Cortex of kidney (tissue), 1 donor: ENCODE results near the gene LY86.

Experiments used
- DNase-seq: peaks from one replicate; lab custom pipeline; 2025; lab: John Stamatoyannopoulos, UW

LY86 gene

DNA sequence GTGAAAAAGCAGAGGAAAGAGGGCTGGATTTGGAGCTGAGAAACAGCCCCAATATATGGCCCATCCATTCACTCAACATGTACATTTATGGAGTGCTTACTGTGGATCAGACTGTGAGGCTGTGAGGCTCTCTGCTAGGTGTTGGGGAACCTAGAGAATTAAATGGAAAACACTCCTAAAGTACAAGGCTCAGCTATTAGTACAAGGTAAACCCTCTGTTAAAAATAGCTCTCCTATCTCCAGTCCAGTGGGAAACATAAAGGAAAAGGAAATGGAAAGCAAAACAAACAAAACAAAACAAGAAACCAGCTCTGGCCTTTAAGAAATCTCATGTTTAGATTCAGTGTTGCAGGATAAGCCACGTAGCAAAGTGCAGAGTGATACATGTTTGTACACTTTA, 35.0 kb downstream of the LY86 start:
- no peak for DNase-seq

DNA sequence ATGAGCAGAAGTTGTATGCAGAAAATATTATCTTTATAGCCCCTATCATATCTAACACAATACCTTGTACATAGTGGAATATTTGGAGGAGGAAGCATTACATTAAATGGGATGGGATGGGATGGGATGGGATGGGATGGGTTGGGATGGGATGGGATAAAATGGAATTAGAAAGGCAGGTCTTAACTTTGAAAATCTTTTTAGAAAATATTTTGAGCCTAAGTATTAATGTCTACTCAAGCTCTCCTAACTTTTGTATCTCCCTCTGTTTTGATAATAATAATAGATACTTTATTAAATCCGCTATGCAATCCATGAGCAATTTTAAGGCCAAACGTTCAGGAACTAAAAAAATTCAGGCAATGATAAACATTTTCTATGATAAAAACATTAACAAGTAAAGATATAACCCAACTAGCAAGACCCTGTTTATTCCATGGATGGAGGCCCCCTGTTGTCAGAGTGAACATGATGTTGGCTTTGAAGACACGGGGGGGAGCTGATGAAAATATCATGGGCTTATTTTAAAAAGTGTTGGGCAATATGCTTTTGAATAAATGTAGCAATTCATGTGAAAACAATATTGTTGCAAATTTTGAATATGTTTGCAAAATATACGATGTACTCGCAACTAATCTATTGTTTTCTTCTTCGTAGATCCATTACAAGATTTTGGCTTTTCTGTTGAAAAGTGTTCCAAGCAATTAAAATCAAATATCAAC, 35.9 kb downstream of the LY86 start:
- DNase-seq = no peak

DNA sequence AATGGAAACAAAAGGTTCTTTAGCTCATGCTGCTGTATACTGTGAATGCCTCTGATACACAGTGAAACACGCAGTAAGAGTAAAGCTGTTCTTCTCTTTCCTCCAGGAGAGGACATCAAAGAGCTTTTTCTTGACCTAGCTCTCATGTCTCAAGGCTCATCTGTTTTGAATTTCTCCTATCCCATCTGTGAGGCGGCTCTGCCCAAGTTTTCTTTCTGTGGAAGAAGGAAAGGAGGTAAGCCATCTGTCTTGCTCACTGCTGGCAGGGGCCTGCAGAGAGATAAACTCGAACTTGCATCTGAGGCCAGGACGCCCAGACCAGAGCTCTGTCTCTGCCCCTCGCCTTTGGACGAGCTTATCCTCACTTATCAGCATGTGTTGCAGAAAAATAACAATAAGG, 37.7 kb downstream of the LY86 start:
- no peak for DNase-seq

DNA sequence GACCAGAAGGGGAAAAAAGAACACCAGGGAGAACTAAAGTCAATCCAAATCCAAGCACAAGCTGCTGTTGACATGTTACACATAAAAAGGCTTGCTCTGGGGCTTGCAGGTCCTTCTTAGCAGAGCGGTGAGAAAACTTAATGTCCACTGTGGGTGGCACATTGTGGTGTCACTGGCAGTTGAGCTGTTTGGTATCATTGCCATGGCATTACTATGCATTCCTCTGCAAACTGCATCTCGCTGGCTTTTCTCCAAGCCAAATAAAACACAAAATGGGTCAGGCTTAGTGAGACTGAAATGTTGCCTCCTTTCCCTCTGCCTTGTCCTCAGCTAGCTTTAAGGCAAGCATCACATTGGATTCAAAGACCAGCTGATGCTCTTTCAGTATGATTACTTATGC, 40.9 kb downstream of the LY86 start:
- DNase-seq = no peak

DNA sequence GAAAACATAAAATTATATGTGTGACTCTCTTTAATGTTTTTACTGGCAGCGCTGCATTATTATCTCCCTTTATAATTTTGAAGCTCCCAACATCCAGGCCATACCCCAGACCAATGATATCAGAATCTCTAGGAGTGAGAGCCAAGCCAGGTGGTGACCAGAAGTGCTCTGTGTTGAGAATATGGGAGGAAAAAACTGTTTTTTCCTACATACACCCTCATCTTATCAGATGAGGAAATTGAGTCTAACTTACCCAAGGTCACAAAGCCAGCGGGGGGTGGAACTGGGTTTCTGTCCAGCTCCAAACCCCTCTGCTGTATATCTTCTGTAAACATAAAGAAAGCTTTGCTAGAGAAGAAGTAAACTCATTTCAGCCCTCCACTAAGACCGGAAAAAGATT, 42.5 kb downstream of the LY86 start:
- DNase-seq = no peak

DNA sequence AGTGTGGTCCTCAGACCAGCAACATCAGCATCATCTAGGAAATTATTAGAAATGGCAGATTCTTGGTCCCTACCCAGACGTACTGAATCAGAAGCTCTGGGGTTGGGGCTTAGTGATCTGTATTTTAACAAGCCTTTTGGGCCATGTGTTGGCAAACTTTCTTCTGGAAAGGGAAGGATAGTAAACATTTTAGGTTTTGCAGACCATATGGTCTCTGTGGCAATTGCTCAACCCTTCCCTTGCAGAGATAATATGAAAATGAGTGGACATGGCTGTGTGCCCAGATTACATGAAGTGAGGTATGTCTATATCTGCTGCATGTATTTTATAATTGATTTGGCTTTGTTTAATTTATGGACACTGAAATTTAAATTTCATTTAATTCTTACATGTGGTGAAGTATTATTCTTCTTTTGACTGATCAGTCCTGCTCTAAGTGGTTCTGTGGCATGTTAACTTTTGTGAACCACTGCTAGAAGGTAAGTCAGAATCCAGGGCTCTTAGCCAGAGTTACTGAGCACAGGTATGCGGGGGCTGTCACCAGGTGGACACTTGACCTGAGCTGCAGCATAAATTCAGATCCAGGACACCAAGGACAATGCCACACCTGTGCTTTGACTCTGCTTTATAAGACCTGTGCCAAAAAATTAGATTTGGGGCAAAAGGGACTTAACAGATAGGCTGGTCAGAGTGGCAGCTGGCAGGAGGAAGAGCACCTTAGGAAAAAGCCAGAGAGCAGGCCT, 43.2 kb downstream of the LY86 start:
- DNase-seq = no peak

DNA sequence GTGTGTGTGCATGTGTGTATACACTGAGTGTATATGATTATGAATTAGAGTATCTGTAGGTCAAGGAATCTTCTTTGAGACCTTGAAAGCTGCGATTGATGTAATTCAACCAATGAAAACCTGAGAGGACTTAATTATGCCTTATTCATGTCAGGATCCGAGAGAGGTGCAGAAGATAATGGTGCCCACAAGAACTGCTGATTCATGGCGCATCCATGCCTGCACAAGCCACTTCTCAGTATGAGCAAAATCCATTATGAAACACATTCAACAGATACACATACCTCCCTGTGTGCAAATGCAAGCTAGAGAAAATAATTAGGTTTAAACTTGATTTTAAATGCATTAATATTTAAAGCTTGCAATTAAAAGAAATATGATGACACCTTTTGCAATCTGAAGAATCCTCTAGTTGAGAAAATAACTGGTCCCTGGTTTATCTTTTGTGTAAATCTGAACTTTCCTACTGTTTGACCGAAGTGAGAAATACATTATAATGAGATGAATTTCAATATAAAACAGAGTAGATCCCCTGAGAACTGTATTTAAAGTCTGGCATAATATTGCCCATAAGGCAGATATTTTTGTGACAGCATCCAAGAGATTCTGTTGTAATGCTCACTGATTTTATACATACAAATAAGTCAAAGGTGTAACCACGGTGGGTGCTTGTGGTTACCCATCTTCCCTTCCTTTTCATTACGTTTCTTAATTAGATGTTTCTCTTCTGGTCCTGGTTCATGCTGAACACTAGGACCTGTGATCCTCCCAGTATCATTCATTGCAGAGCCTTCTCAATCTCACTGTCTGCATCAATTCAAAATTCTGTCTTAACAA, 45.6 kb downstream of the LY86 start:
- no peak for DNase-seq

DNA sequence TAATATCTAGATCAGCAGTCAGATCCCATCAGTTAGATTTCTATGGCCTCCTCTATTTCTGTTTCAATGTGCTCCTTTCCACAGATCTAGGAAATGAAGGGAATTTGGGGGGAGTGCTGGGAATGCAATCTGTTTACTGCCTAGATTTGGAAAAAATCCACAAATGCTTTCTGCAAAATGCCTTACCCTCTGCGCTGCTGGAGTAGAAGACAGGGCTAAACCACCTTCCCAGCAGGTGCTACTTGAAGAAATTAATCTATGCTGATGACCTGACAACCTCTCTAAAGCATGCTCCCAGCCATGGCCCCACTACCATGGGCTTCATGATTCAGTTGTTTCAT, 46.2 kb downstream of the LY86 start:
- DNase-seq = no peak

DNA sequence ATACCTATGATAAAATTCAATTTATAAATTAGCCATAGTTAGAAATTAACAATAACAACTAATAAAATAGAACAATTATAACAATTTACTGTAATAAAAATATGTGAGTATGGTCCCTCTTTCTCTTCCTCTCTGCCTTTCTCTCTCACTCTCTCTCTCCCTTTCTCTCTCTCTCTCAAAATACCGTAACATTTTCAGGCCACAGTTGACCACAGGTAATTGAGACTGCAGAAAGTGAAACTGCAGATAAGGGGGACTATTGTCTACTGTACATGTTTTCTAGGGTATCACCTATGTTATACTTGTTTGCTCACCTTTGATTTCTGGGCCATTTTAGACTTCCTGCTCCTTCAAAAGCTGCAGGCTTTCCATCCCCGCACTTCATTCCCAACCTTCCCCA, 46.8 kb downstream of the LY86 start:
- DNase-seq = no peak

DNA sequence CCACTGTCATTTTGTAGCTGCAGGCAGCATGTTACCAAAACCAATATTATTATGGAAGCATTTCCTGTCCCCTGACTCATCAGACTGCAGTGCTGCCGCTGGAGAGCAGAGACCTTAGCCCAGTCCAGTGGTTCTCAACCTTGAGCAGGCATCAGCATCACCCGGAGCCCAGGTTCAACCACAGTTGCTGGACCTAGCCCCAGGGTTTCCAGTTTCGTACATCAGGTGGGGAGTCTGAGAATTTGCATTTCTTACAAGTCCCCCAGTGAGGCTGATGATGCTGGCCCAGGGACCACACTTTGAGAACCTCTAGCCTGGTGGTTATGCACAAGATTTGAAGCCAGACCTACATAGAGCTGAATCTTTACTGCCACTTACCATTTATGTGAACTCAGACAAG, 47.3 kb downstream of the LY86 start:
- DNase-seq = no peak

DNA sequence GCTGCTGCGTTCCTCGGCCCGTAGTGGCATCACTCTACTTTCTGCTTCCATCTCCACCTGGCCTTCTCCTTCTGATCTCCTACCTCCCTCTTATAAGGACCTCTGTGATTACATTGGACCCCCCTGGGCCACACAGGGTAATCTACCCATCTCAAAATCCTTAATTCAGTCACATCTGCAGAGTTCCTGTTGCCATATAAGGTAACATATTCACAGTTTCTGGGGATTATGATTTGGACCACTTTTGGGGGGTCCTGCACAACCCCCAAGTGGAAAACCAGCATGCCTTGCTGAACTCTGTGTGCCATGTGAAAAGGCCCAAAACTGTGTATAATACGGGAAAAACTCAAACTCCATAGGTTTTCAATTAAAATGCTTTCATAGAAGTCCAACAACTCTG, 51.1 kb downstream of the LY86 start:
- no peak for DNase-seq

DNA sequence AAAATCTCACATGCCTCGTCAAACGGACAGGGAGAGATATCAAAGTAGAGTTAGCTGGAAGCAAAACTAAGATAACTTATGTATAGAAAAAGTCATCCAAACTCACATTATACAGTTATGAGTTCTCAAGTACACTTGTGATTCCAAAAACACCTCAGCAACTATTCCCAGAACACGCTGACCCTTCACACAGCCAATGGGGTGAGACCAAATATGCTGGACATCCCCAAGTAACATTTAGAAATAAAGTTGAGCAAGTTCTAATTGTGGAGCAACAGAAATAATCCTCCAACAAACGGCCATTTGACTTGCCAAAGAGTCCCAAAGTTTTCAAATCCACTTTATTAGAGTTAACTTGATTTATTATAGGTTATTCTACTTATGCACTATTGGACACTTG, 52.4 kb downstream of the LY86 start:
- DNase-seq = no peak

DNA sequence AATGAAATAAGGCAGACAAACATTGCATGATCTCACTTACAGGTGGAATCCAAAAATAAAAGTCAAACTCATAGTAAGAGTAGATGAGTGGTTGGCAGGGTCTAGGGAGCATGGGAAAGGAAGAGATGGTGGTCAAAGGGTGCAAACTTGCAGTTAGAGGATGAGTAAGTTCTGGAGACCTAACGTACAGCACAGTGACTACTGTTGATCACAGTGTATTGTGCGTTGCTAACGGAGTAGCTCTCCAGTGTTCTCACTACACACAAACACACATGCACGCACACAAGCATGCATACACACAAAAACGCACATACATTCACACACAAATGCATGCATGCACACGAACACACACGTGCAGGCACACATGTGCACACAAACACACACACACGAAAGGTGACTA, 54.9 kb downstream of the LY86 start:
- no peak for DNase-seq

DNA sequence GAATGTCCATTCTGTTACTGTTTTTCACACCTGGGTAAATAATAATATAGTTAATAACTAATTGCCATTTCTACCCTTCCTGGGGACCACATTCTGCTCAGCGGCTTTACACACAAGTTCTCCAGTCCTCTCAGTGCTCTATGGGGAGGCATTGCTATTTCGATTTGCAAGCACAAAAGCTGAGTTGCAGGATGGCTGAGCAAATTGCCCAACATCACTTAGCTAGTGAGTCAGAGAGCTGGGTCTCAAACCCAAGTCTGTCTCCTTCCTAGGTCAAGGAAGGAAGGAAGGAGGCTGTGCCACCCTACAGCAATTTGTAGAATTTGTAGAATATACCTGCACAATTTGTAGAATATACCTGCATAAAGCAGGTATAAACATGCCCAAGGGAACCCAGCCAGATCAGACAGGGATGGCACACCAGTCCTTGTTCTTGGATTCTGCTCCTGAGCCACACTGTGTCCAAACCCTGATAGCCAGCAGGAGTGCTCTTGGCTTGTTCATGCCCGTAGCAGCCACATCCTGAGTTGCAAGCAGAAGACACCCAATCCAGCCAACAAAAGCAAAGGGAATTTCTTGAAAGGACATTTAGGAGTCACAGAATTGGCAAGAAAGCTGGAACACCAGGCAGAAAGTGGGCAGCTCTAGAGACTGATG, 56.9 kb downstream of the LY86 start:
- no peak for DNase-seq

DNA sequence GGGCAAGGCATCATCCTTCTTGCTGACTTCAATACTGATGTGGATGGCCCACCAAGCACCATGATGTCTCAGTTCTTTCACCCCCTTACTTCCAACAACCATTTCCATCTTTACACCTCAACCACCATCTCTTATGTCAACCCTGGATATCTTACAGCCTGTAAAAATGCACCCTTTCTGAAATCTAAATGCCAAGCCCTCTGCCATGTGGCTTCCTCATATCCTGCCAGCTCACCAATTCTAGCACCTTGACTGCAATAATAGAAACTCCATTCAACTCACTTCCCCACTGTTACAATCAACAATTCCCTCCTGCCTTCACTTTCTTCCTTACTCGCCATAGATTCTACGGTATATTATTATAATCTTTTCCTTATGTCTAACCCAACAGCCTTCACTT, 57.9 kb downstream of the LY86 start:
- no peak for DNase-seq

DNA sequence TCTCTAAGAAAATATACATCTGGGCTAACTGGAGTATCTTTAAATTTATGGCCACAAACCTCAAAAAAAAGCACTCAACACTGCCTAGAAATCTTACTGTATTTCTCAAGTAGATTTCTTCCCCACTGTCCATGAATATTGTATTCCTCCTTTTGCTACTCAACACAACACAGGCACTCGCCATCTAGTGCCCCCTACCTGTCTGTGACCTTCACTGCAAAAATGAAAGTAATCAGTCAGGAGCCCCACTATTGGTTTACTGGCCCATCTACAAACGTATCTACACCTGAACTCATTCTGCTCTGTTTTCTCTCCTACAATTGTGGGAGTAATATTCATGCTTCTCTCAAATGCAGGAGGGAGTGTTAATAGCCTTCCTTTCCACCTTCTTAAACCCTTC, 58.3 kb downstream of the LY86 start:
- DNase-seq = no peak

DNA sequence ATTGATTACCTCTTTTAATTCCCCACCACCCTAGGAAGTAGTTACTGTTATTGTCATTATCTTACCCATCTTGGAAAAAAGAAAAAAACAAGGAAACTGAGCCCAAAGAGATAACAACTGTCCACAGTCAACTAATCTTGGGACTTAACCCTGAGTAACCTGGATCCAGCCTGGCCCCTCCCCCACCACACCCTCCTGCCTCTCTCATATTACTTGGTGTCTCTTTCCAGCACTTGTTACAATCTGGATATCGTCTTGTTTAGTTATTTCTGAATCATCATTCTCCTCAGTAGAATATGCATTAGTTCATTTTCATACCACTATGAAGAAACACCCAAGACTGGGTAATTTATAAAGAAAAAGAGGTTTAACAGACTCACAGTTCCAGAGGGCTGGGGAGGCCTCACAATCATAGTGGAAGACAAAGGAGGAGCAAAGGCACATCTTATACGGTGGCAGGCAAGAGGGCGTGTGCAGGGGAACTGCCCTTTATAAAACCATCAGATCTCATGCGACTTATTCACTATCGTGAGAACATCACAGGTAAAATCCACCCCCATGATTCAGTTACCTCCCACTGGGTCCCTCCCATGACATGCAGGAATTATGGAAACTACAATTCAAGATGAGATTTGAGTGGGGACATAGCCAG, 60.3 kb downstream of the LY86 start:
- DNase-seq = no peak

DNA sequence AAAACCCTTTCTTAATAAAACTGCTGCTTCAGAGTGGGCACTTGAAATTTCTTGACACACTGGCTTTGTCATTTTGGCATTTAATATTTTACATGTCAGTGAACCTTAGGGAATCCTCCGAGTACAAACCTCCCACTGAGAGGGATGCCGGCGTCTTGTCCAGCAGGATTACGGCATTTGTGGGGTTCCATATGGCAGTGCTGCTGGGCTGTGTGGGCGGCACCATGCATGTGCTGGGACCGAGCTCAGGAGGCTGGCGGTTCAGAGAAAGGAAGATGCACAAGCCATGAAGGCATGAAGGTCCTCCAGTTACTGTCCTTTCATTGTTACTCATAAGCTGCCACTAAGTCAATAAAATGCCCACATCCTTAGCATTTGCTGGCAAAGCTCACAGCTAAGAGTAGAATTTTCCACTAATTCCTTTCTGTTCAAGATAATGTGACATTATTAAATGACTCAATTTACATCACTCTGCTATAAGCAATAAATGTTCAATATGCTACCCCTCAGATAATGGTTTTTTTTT, 61.4 kb downstream of the LY86 start:
- DNase-seq = no peak

DNA sequence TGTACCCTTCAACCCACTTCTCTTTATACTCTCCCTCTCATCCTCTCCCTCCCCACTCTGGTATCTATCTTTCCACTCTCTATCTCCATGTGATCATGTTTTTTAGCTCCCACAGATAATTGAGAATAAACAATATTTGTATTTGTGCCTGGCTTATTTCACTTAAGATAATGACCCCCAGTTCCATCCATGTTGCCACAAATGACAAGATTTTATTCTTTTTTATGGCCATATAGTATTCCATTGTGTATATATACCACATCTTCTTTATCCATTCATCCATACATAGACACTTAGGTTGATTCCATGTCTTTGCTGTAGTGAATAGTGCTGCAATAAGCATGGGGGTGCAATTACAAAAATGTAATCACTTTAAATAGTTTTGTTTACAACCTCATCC, 62.3 kb downstream of the LY86 start:
- no peak for DNase-seq

DNA sequence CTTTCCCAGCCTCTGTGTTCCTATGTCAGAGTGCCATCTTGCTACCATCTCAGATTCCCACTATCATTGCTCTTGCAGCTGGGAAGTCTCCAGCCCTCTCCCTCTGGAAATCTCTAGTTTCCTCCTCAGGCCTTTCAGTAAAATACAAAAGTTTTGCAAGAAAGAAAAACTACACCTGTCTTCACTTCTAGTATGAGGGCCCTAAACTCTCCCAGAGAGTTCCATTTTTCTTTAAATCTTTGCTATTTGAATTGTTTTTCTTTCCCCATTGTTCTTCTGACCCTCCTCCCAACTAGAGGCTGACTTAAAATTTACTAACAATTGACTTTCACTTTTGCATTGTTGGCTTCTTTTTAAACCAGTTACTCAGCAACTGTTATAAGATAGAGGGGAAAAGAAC, 62.8 kb downstream of the LY86 start:
- DNase-seq = no peak

DNA sequence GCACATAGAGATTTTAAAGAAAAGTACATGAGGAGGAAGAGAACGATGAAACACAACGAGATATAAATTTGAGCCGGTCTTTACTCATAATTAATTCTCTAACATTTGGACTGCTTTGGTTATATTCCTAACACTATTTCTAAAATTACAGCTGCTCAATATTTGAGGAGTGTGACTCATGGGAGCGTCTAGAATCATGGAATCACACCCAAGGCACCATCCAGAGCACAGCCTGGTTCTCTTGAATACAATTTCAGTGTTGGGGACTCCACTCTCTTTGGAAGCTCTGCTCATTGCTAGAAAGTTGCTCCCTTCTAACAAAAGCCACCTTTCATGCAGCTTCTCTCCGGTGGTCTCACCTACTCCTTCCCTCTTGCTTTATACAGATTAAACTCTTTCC, 64.4 kb downstream of the LY86 start:
- DNase-seq = no peak
